Heart left ventricle (tissue), 16 donors: Measurements from ENCODE around the gene LTV1. TPM values are rescaled to one million over a fixed set of nuclear protein-coding genes. Genes with fewer than 3 reads are reported as not detected.
"Not testable (repeated sequence)": the region's sequence is repeated elsewhere in the genome, so short reads cannot be mapped to it uniquely, and the experiment has no call there.

Experiments used
- ATAC-seq, 4 donors: fragments of 200-7000 bp; cut with Tn5 transposase; one replicate each; pipeline ENCODE4 v1.9.1; 2020 to 2022; ENCODE audit warnings: moderate library complexity in 4 of 4, mild to moderate bottlenecking in 3 of 4, moderate number of reproducible peaks in 1 of 4
- DNase-seq, 5 donors: peaks; one replicate each; pipeline ENCODE4 v3.0.0-alpha.2; 2020
- H3K27ac ChIP-seq, 12 donors: fragments of 200-600 bp; sonication (generic) in 4 of 12; one replicate each; pipeline versions ENCODE4 v1.5.0 to v1.8.0; 2016 to 2022; ENCODE audit warnings: mild to moderate bottlenecking in 2 of 12
- H3K27me3 ChIP-seq, 9 donors: fragments of 200-600 bp; sonication (generic) in 2 of 9; one replicate each; pipeline versions ENCODE4 v1.5.1 to v1.8.0; 2016 to 2022; ENCODE audit warnings: mild to moderate bottlenecking in 3 of 9
- H3K36me3 ChIP-seq, 9 donors: fragments of 200-600 bp; sonication (generic) in 2 of 9; one replicate each; pipeline versions ENCODE4 v1.5.0 to v1.8.0; 2018 to 2022; ENCODE audit warnings: mild to moderate bottlenecking in 2 of 9
- H3K4me1 ChIP-seq, 12 donors: fragments of 200-600 bp; sonication (generic) in 4 of 12; one replicate each; pipeline versions ENCODE4 v1.5.0 to v1.8.0; 2016 to 2022; ENCODE audit warnings: mild to moderate bottlenecking in 3 of 12
- H3K4me3 ChIP-seq, 12 donors: fragments of 200-600 bp; sonication (generic) in 4 of 12; one replicate each; pipeline versions ENCODE4 v1.5.0 to v1.8.0; 2017 to 2022; ENCODE audit warnings: mild to moderate bottlenecking in 9 of 12, moderate library complexity in 4 of 12
- H3K9me3 ChIP-seq, 12 donors: fragments of 200-600 bp; sonication (generic) in 4 of 12; one replicate each; pipeline versions ENCODE4 v1.5.0 to v1.8.0; 2016 to 2022; ENCODE audit warnings: mild to moderate bottlenecking in 1 of 12
- CTCF ChIP-seq, 12 donors: fragments of 200-600 bp; sonication (generic) in 4 of 12; IDR thresholded peaks; one replicate each; pipeline versions ENCODE4 v1.5.0 to v1.8.0; 2018 to 2022; ENCODE audit warnings: antibody characterized with exemption in 12 of 12, mild to moderate bottlenecking in 5 of 12
- POLR2A ChIP-seq, 2 donors: fragments of 450-650 bp; IDR thresholded peaks; one replicate each; pipeline ENCODE4 v1.6.1; 2017; ENCODE audit warnings: antibody characterized with exemption in 2 of 2, mild to moderate bottlenecking in 2 of 2, moderate library complexity in 2 of 2
- WGBS, 4 donors: extraction: QIAGEN DNeasy Blood & Tissue Kit in 2 of 4; methylation state at CpG; one replicate each; pipeline versions ENCODE4 v1.1.5 to v1.1.7; 2013 to 2018; 5-methylcytosine and 5-hydroxymethylcytosine counted together
- intact Hi-C, 10 donors: fragments of 100-400 bp; cut with DNase I; formaldehyde crosslinking; loops; one replicate each; pipeline versions ENCODE4 v1.11.1 to v1.14.2; 2022
- polyA plus RNA-seq, 2 donors: library from polyadenylated mRNA; stranded (reverse); fragments of 200-250 nt; gene quantifications; one replicate each; pipeline ENCODE4 v1.2.3, GENCODE V29; 2013
- total RNA-seq, 9 donors: library from RNA; depleted of rRNA in 2 of 9; stranded (reverse); fragments of >200 nt in 2 of 9; fragmentation: NEBNext Ultra II Directional in 3 of 9; extraction: Animal tissue kit (Norgen Biotek cat#: 25700) in 3 of 9; gene quantifications; one replicate each; pipeline versions ENCODE4 v1.1.0 to v1.2.4, GENCODE V29; 2016 to 2023
- donor health status: ischemic (EF 13 %, LVEDD 7.1; RV severe dilation, severe dysfunction).
- donor health status: healthy with polysubstance abuse.
- donor health status: DM: no; HTN: yes; CAD: no.
- donor health status: DM: no; HTN: no; CAD: no.
- donor health status: ischemic (EF 25% LVEDD 6.9; RV normal size, moderate dysfunction).
- donor health status: ischemic (EF 25% LVEDD 5.7; RV mildly dilated, moderate dysfunction).
- donor health status: healthy.
- donor health status: DM: yes; HTN: yes; CAD: no.
- donor health status: ischemic (EF 35%, LVEDD 5.7; RV mildly dilated, moderate dysfunction).
- donor health status: nonischemic (EF 11% LVEDD 7.7; RV severe dilation, severe dysfunction).
- donor health status: DM: yes; HTN: yes; CAD: no.
- donor health status: PGD.
- donor health status: ischemic (EF 29% LVEDD 5.4; RV normal size, mild dysfunction).
- donor health status: nonischemic (EF 23%, LVEDD 6.1; RV moderate dilation, normal function).

LTV1 gene
- total and polyA plus RNA-seq, 11 donors, result 9.8 to 28.9 (median 12.9) TPM

- H3K27ac ChIP-seq, result peak overlapping the region; percentile 80 to 96 (median 93)
- DNase-seq (no peak), ATAC-seq (peak in 2 of 4 donors; percentile 39 to 56)
- peaks cover 0 to 32% (median 31%) of the 10 kb centered on the region in 9 donors for H3K36me3 ChIP-seq
- H3K4me3 ChIP-seq, result peak overlapping the region; percentile 55 to 94 (median 82)
- peaks cover 0 to 18% (median 11%) of the 10 kb centered on the region in 12 donors for H3K4me1 ChIP-seq
- TF ChIP-seq CTCF (IDR thresholded peaks at IDR 0.05), result no peak
- no peak for TF ChIP-seq POLR2A (IDR thresholded peaks at IDR 0.05)
- no peaks in the 10 kb centered on the region for H3K9me3 ChIP-seq
- intact Hi-C loops, result loop anchor here (2.0 to 10.0 kb wide), 13 partner anchors 95 to 330 kb away; partner anchors contain the start of genes PHACTR2 (in 7 of the 10), FUCA2 (in 1 of the 10) and PLAGL1 (in 1 of the 10)
- WGBS, 4 donors, result 39 to 45% (median 41%) methylated on average over 7 of the region's 7 CpGs
- H3K27me3 ChIP-seq, result no peaks in the 10 kb centered on the region
These were observed 657 bp upstream of the LTV1 start for GRCh38 chr6:143842461-143842901.

GRCh38 chr6:143843677-143843999 lies 500 bp downstream of the LTV1 start:
- H3K4me3 ChIP-seq, result peak overlapping the region; percentile 55 to 94 (median 82)
- H3K36me3 ChIP-seq, result peaks cover 0 to 44% (median 42%) of the 10 kb centered on the region in 9 donors
- ATAC-seq, result no peak
- H3K4me1 ChIP-seq, result peaks cover 0 to 18% (median 11%) of the 10 kb centered on the region in 12 donors
- no peaks in the 10 kb centered on the region for H3K9me3 ChIP-seq
- peak overlapping the region; percentile 80 to 96 (median 93) for H3K27ac ChIP-seq
- WGBS, 4 donors, result 1 to 4% (median 2%) methylated on average over 8 to 9 of the region's 9 CpGs
- TF ChIP-seq CTCF (IDR thresholded peaks at IDR 0.05), result no peak
- TF ChIP-seq POLR2A (IDR thresholded peaks at IDR 0.05), result no peak
- H3K27me3 ChIP-seq, result no peaks in the 10 kb centered on the region
- intact Hi-C loops, result loop anchor here (2.0 to 10.0 kb wide), 13 partner anchors 96 to 331 kb away; partner anchors contain the start of genes PHACTR2 (in 7 of the 10), FUCA2 (in 1 of the 10) and PLAGL1 (in 1 of the 10)
- no peak for DNase-seq

GRCh38 chr6:143844006-143844405 lies 868 bp downstream of the LTV1 start:
- TF ChIP-seq CTCF (IDR thresholded peaks at IDR 0.05) (no peak), POLR2A (IDR thresholded peaks at IDR 0.05) (no peak)
- WGBS, 4 donors, result 10 to 17% (median 13%) methylated on average over 4 of the region's 4 CpGs
- Histone ChIP-seq H3K9me3 (no peaks in the 10 kb centered on the region), H3K36me3 (peaks cover 0 to 47% (median 46%) of the 10 kb centered on the region in 9 donors), H3K27me3 (no peaks in the 10 kb centered on the region), H3K4me1 (peaks cover 0 to 18% (median 11%) of the 10 kb centered on the region in 12 donors), H3K27ac (peak overlapping the region in 7 of 12 donors; percentile 89 to 96 (median 94)), H3K4me3 (peak overlapping the region; percentile 55 to 94 (median 82))
- ATAC-seq, result no peak
- intact Hi-C loops, result loop anchor here (5.0 to 10.0 kb wide), 11 partner anchors 97 to 332 kb away; partner anchors contain the start of genes PHACTR2 (in 7 of the 10), FUCA2 (in 1 of the 10) and PLAGL1 (in 1 of the 10)
- DNase-seq, result no peak

DNA sequence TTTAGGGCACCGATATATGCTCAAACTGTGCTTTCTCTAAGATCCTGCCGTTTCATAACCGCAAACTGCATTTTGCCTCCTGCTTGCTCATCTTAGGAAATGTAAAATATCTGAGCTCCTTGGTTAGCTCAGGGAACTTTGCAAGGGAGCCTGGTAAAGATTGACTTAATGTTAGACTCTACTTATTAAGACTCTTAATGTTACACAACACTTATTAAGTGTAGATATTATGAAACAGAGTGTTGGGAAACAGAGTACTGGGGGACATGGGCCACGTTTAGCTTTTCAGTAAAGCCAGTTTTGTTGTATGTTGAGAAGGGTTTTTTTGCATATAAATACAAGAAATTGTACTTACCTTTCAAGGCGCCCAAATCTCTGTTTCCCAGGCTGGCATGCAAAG lies 1.9 kb downstream of the LTV1 start:
- ATAC-seq (no peak), DNase-seq (no peak)
- H3K4me3 ChIP-seq, result no peak overlapping the region
- no peak overlapping the region for H3K27ac ChIP-seq
- H3K4me1 ChIP-seq, result peaks cover 0 to 18% (median 11%) of the 10 kb centered on the region in 12 donors
- H3K27me3 ChIP-seq, result no peaks in the 10 kb centered on the region
- peaks cover 0 to 58% (median 56%) of the 10 kb centered on the region in 9 donors for H3K36me3 ChIP-seq
- TF ChIP-seq CTCF (IDR thresholded peaks at IDR 0.05) (no peak), POLR2A (IDR thresholded peaks at IDR 0.05) (no peak)
- no peaks in the 10 kb centered on the region for H3K9me3 ChIP-seq
- WGBS, 4 donors, result 92 to 95% (median 92%) methylated on average over 5 of the region's 5 CpGs
- intact Hi-C loops, result loop anchor here in 9 of 10 donors (10.0 kb wide), 4 partner anchors 160 to 270 kb away; partner anchors contain the start of genes PHACTR2 (in 5 of the 9) and PLAGL1 (in 1 of the 9)

- H3K4me3 ChIP-seq, H3K27me3 ChIP-seq, H3K4me1 ChIP-seq, DNase-seq, H3K27ac ChIP-seq, intact Hi-C loops, ATAC-seq: not testable (repeated sequence)
- Histone ChIP-seq H3K36me3 (peaks cover 4 to 94% (median 86%) of the 10 kb centered on the region in 9 donors), H3K9me3 (peaks cover 0 to 43% (median 11%) of the 10 kb centered on the region in 12 donors)
- WGBS, 4 donors, result 98 to 99% (median 98%) methylated on average over 3 of the region's 3 CpGs
These were observed 8.6 kb downstream of the LTV1 start for GRCh38 chr6:143851706-143852105.

GRCh38 chr6:143855057-143855456 lies 11.9 kb downstream of the LTV1 start:
- H3K4me3 ChIP-seq, H3K4me1 ChIP-seq, H3K27me3 ChIP-seq, DNase-seq, H3K27ac ChIP-seq, ATAC-seq, intact Hi-C loops: not testable (repeated sequence)
- Histone ChIP-seq H3K36me3 (peaks cover 16 to 94% (median 86%) of the 10 kb centered on the region in 9 donors), H3K9me3 (peaks cover 0 to 47% (median 11%) of the 10 kb centered on the region in 12 donors)
- 96 to 100% (median 99%) methylated on average over 1 of the region's 1 CpG for WGBS, 4 donors

DNA sequence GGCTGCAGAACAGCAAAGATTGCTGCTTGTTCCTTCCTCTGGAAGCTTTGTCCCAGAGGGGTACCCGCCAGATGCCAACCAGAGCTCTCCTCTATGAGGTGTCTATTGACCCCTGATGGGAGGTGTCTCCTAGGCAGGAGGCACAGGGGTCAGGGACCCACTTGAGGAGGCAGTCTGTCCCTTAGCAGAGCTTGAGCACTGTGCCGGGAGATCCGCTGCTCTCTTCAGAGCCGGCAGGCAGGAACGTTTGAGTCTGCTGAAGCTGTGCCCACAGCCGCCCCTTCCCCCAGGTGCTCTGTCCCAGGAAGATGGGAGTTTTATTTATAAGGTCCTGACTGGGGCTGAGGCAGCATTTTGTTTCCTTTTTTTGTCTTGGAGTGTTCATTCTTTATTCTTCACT lies 13.6 kb downstream of the LTV1 start:
- H3K36me3 ChIP-seq, result peaks cover 16 to 94% (median 86%) of the 10 kb centered on the region in 9 donors
- intact Hi-C loops, DNase-seq, H3K27me3 ChIP-seq, H3K4me1 ChIP-seq, H3K27ac ChIP-seq, ATAC-seq, H3K4me3 ChIP-seq: not testable (repeated sequence)
- WGBS, 4 donors, result 95 to 98% (median 96%) methylated on average over 6 of the region's 6 CpGs
- H3K9me3 ChIP-seq, result peaks cover 0 to 46% (median 11%) of the 10 kb centered on the region in 12 donors
